ENCODE results near the gene MGLL.

The MGLL gene

DNA sequence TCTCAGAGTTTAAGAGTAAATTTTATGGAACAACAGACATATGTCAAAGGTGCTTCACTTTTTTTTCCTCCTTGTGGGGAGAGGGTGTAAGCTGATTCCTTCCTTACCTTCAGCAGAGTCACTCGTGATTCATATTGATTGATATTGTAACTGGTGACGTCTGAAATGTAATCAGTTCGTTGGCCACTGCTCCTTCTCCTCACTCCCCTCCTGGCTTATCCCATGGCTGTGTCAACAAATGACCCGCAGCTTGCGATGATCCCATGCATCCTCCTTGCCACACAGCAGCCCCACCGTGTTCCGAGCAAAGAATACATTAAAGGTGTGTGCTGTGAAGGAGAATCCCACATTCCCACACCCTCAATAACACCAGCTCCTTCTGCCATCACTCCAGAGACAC lies 7.3 kb downstream of the MGLL start:
- in situ Hi-C loops (cut with MboI; ENCODE audit: low sequenced_read_pairs): no loop called here

DNA sequence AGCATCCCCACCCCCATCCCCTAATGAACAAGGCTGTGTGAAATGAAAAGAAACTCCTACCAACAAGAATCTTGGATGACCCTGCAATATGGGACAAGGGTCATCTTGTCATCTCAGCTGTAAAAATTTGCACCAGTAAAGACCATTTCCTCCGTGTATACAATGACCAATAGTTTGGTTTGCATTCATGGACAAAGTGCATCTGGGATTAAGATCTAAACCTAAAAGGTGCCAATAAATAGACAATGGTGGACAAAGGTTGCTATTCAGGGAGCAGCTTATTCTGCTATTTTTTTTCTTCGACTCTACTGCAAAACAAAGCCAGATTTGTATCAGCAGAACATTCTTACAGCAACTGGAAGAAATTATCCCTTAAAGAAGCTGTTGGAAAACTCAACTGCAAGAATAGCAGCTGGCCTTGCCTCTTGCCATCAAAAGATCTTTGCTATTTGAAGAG lies 8.0 kb downstream of the MGLL start:
- in situ Hi-C loops (cut with MboI; ENCODE audit: low sequenced_read_pairs): no loop called here

DNA sequence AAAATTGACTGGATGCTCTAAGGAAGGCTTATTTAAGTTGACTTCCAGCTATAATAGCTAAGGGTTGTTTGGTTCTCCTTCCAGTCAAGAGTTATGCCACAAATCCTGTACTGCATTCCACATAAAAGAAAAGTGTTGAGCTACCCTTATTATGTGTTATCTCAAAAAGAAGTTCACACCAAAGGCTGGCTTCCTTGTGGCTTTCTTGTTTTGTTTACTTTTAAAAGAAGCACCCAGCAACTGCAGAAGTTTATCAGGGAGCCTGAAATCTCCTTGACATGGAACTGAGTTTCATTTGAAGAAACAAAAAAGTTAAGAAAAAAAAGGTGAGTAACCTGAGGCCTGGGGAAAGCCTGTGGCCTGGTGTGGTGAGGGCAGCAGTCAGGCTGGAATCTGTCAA lies 10.2 kb downstream of the MGLL start:
- in situ Hi-C loops (cut with MboI; ENCODE audit: low sequenced_read_pairs): no loop called here

DNA sequence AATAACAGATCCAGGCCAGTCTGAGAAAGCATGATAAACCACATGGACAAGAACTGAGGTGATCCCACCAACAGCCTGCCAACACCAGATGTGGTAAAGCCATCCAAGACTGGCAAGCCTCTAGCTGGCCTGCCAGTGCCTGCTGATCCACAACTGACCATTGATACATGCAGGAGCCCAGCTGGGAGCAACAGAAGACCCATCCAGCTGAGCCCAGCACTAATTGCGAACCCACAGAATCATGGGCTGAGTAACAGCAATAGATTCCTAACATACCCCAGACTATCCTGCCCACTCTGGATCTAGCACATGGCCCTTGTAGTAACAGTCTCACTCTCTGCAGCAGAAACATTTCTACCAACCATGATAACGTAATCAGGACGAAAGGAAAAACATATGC lies 10.6 kb downstream of the MGLL start:
- in situ Hi-C loops (cut with MboI; ENCODE audit: low sequenced_read_pairs): no loop called here

DNA sequence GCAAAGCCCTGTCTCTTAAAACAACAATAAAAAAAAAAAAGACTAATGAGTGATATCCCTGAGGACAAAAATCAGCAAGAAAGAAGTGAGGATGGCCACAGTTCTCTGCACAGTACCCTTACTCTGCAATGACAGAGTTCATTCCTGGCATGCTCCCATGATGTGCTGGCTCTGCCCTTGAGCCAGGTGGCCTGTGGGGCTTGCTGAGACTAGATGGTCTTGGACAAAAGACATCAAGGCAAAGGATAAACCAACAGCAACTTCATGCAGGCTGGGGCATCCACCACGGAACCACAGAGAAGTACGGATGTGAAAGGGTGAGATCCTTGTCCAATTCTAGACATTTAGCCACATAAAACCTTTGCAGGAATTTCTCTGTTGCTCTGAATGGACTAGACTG lies 12.7 kb downstream of the MGLL start:
- in situ Hi-C loops (cut with MboI; ENCODE audit: low sequenced_read_pairs): no loop called here

DNA sequence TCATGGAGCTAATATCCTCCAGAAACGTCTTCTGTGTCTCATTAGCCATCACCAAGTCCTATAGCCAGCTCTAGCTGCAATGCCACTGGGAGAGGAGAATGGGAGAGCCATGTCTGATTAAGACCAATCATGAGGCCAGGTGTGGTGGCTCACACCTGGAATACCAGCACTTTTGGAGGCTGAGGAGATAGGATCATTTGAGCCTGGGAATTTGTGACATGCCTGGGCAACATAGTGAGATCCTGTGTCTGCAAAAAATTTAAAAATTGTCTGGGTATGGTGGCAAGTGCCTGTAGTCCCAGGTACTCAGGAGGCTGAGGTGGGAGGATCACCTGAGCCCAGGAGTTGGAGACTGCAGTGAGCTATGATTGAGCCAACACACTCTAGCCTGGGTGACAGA lies 13.1 kb downstream of the MGLL start:
- in situ Hi-C loops (cut with MboI; ENCODE audit: low sequenced_read_pairs): no loop called here

DNA sequence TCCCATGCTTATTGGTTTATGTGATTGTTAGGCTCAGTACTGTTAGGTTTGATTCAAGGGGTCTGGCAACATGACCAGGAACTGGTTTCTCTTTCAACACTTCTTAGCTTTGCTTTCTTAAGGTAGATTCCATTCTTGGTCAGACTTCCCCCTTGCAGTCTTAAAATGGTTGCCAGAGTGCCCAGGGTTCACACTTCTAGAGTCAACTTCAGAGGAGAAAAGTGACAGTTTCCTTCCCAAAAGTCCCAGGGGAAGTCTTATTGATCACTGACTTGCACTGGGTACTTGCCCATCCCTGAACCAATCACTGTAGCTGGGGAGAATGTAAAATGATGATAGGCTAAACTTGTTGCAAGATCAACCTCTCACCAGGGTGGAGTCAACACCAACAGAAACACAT lies 14.1 kb downstream of the MGLL start:
- in situ Hi-C loops (cut with MboI; ENCODE audit: low sequenced_read_pairs): no loop called here

DNA sequence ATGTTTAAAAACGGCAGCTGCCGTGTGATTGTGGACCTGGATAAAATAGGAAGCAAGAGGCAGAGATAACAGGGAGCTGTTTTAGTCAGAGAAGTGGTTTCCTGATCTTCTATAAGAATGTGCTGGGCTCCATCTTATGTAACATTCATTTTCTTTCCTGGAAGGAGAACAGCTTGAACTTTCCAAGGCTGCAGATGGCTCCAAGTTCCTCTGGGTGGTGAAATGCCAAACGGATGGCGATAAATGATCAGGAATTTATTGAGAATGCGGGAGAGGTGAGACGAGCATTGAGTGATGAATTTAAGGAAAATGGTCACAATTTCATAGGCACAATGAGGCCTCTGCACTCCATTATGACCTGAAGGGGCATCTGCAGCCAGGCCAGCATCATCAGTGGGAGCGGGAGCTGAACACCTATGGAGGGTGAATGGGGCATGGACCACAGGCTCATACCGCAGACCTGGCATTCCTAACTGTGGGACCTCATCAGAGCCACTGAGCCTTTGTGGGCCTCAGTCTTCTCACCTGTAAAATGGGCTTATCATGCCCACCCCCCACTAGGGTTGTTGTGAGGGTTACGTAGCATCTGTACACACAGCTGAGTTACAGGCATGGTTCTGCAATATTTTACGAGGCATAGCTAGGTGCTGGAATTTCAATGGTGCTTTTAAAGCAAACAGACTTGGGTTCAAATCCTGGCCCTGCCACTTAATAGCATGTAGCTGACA lies 17.1 kb downstream of the MGLL start:
- in situ Hi-C loops (cut with MboI; ENCODE audit: low sequenced_read_pairs): no loop called here

DNA sequence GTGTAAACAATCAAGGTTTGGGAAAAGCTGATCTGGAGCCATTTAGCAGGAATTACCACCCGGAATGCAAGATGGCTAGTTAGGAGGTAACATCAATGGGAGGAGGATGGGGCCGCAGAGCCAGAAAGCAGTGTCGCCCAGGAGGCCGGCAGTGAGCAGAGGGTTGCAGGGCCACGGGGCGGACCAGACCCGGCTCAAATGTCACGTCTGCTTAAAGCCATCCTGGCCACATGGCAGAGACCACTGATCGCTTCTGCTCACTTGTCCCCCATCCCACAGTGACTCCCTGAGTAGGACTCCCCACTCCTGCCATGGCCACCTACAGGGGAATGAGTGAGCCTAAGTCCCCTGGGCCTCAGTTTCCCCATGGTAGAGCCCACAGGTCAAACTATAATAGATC lies 18.2 kb downstream of the MGLL start:
- in situ Hi-C loops (cut with MboI; ENCODE audit: low sequenced_read_pairs): no loop called here

DNA sequence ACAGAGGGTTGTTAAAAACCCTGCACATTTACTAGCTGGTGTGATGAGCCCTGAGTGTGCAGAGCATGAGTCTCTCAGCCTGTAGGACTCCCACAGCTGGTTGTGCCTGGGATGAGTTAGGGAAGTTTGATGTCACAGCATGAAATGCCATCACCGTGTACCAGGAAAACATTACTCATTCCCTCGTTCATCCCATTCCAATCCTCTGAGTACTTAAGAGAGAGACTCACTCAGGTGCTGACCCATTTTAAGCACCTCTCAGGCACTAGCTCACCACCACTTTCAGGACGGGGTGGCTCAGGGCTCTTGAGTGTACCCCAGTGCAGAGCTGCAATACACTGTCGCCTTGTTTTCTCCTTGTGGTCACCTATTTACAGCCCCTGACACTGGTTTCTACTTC lies 18.7 kb downstream of the MGLL start:
- in situ Hi-C loops (cut with MboI; ENCODE audit: low sequenced_read_pairs): no loop called here

DNA sequence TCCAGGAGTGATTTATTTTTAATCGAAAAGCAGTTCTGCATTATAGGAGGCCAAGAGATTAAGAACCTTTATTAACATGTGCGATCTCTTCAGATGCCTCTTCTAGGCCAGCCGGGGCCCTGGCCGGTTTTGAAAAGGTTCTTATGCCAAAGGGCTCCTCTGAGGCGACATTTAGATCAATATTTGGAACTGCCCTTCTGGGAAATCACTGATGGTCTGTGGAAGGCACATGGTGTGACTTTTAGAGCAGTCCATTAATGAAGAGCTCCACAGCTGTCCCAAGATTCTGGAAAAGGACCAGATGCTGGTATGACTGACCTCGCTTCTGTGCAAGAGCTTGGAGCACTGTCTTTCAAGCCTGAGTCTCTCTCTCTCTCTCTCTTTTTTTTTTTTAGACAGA lies 19.7 kb downstream of the MGLL start:
- in situ Hi-C loops (cut with MboI; ENCODE audit: low sequenced_read_pairs): no loop called here

DNA sequence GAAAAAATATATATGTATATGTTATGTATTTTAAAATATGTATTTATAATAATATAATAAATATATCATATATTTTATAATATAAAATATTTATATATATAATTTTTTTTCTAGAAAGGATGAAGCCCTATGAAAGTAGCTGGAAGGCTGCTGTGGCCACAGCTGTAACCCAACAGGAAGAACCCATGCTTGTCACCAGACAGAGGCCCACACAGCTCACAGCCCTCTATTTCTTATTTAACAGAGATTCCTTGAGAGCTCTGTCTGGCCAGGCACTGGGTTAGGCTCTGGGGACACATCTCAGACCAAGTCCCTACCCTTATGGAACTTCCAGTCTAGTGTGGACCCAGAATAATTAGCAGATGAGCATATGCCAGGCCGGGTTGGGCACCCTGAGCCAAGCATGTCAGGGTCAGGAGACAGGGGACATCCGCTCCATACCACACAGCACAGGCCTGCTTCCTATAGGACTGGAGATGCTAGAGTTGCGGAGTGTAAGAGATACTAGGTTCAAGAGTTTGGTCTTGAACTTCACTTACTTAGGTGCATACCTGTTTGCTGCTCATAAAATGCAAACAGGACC lies 20.5 kb downstream of the MGLL start:
- in situ Hi-C loops (cut with MboI; ENCODE audit: low sequenced_read_pairs): no loop called here

DNA sequence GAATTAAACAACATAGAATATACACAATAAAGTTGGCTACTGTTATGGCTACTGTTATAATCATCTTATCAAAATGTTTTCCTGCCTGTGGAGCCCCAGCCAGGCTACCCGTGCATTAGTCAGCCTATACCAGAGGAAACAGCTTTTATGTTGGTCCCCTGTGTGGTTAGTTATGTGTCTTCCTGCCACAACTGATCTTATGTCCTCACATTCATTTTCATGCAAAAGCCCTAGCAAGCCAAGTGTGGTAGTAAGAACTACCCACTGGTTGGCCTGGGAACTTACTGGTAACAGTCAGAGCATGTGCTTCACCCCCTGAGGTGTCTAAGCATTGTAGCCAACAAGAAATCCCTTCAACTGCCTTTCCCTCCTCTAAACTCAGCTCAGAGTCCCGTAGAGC lies 21.8 kb downstream of the MGLL start:
- in situ Hi-C loops (cut with MboI; ENCODE audit: low sequenced_read_pairs): no loop called here

DNA sequence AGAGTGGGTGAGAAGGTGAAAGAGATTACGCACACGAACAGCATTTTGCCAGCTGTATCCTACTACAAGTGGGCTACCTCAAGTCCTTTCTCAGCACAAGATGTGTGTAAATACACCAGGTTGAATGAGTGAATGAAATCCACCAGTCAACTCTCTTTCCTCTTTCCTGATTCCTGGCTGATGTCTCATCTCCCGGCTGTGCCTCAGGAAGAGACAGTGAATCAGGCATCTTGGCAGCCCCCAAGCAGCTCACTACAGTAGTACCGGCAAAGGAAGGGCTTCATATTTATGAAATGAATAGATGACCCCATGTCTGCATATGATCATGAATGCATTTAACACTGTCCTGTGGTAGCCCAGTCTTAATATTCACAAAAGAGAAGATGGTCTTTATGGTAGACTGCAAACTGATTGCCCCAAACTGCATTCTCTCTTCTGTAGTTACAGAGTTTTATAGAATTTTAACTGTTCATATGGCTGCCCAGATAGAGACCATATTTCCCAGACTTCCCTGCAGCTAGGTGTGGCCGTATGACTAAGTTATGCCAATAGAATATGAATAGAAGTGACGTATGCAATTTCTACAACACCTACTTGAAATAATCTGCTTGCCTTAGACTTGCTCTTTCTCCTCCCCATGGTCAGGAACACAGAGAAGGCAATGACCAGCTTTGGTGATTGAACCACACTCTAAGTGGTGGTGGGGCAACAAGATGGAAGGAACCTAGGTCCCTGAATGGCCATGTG lies 22.7 kb downstream of the MGLL start:
- in situ Hi-C loops (cut with MboI; ENCODE audit: low sequenced_read_pairs): no loop called here

DNA sequence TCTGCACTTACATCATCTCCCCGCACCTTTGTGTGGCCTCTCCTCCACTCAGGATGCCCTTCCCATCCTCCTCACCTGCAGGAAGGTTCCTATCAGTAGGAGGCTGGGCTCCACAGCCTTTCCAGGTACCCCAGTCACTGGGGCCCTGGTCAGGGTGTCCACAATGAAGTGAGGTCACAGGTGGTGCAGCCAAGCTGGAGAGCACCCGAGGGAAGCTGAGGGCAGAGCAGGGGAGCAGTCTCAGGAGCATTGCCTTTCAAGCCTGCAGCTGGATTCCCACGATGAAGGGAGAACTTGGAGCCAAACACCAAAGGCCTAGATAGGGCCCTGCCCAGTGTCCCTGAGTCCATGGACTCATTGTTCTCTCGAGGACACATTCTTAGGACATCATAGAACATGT lies 23.6 kb downstream of the MGLL start:
- in situ Hi-C loops (cut with MboI; ENCODE audit: low sequenced_read_pairs): no loop called here

DNA sequence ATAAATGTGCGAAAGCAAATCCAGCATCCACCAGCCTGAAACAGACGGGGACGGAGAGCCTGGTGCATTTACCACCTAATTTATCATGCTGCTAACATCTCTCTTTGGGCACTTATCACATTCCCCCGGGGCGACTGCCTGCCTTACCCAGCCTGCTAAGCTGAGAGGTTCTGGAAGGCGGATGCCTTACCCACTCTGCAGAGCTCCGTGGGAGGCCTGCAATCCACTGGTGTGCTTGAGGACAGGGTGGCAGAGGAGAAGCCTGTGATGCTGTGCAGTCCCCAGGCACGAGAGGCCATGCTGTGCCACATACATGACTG lies 25.5 kb downstream of the MGLL start:
- in situ Hi-C loops (cut with MboI; ENCODE audit: low sequenced_read_pairs): no loop called here

DNA sequence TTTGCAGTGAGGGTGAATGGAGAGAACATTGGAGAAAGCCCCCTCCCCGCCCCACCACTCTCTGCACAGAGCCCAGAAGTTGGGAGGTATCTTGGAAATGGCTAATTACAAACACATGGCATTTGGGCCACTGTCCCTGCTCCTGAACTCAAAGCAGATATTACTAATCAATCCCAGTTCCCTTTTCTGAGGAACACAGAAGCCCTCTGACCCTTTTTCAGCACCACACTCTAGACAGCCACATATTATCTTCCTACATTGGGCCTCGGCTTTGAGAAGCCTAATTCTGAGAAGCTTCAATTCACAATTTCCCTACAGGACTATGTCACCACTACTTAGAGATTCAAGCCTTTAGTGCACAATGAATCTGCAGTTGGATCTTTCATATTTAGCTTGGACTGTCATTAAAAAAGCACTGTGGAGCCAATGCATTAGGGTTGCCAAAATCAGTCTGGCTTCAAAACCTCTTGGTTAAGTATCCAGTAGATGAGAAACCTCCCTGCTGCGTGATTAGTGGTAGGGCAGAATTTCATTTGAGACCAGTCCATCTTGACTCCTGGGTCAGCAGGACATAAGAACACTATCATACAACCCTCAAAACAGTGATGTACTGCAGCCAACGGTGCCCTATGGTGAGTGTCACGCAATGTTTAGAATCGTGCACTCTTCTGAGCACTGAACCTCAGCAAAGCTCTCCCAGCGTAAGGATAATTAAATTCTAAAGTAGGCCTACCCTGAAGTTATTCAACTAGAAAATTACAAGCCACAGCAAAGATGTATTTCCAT lies 26.1 kb downstream of the MGLL start:
- in situ Hi-C loops (cut with MboI; ENCODE audit: low sequenced_read_pairs): no loop called here

DNA sequence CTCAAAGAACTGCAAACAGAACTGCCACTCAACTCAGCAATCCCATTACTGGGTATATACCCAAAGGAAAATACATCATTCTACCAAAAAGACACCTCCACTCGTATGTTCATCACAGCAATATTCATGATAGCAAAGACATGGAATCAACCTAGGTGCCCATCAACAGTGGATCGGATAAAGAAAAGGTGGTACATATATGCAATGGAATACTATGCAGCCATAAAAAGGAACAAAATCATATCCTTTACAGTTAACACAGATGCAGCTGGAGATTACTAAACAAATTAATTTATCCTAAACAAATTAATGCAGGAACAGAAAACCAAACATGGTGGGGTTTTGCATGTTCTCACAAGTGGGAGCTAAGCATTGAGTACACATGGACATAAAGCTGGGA lies 27.3 kb downstream of the MGLL start:
- in situ Hi-C loops (cut with MboI; ENCODE audit: low sequenced_read_pairs): no loop called here

DNA sequence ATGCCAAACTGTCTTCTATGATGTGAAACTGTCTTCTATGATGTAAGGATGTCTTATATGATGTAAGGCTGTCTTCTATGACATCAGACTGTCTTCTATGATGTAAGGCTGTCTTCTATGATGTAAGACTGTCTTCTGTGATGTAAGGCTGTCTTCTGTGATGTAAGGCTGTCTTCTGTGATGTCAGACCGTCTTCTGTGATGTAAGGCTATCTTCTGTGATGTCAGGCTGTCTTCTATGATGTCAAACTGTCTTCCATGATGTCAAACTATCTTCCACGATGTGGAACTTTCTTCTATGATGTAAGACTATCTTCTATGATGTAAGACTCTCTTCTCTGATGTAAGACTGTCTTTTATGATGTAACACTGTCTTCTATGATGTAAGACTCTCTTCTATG lies 27.9 kb downstream of the MGLL start:
- in situ Hi-C loops (cut with MboI; ENCODE audit: low sequenced_read_pairs): no loop called here

DNA sequence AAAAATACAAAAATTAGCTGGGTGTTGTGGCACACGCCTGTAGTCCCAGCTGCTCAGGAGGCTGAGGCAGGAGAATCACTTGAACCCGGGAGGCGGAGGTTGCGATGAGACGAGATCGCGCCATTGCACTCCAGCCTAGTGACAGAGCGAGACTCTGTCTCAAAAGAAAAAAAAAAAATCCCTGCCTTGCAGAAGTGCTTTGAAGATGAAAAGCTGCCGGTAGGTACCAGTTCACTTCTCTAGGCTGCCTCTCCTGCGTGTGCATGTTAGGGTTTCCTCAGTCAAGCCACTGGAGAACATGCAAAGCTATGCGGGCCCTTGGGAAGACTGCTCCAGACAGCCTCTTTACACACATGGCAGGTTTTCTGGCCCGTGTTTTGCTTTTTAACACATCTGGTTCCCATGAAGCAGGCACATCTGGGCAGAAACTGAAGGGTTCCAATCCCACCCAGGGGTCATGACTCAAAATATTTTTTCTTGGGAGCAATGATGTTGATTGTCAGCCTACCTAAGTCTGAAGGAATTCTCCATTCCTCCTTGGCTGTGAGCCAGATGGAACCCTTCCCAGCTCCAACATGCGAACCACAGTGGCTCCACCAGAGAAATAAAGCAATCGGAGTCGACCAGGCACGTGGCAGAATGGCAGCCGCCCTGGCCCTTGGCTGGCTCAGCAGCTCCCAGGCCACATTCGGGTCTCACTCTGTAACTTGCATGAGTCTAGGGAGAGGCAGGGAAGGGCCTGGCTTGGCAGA lies 29.6 kb downstream of the MGLL start:
- in situ Hi-C loops (cut with MboI; ENCODE audit: low sequenced_read_pairs): no loop called here

Data from HL-60/S4 (cell line).